Epithelial cell of esophagus (primary cell): ENCODE measurements around the gene PAX3.
A peak's percentile ranks its signal among the peaks of the same experiment; 100 is the strongest.

Experiments
- DNase-seq: peaks from one replicate; pipeline ENCODE4 v3.0.0; 2010; ENCODE audit warnings: low read depth
- H3K4me3 ChIP-seq: 2 replicates; pipeline ENCODE4 v1.5.1; 2011; ENCODE audit warnings: mild to moderate bottlenecking, low read length, control low read depth
- TF ChIP-seq, protein P1 (sequence below): IDR thresholded peaks from 2 replicates; pipeline ENCODE4 v1.5.1; 2011; ENCODE audit warnings: low read depth, mild to moderate bottlenecking, low read length, control low read depth, inconsistent platforms; ENCODE audit not compliant: insufficient read depth; ENCODE audit errors: missing control alignments

PAX3 gene

DNA sequence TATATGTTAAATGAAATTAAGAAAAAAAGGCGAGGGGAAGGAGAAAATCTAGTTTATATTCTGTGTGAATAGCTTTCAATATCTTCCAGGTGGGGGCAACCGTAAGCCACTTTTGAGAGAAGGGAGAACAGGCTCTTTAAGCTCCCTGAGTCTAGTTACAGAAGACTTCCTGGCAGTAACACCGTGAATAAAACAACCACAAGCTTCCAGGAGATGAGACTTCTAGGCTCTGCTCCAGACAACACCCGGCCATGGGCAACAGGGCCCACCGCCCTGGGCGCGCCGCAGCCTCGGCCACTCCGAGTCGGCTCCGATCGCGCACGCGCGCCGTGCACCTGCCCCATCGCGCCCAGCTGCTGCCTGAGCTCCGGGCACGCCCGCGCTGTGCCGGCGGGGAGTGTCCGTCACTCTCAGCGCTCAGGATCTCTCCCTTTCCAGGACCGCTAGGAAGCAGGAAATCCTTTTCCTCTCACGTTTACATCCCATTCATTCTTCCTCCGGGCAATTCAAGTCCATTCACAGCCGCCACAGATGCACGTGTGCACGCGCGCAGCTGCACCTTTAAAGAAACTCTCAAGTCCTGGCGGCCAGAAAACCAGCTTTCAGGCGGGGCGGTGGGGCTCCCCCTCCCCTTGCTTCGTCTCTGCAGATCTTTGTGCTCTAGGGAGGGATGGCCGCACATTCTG lies 19.4 kb upstream of the PAX3 start:
- TF ChIP-seq, protein P1, sequence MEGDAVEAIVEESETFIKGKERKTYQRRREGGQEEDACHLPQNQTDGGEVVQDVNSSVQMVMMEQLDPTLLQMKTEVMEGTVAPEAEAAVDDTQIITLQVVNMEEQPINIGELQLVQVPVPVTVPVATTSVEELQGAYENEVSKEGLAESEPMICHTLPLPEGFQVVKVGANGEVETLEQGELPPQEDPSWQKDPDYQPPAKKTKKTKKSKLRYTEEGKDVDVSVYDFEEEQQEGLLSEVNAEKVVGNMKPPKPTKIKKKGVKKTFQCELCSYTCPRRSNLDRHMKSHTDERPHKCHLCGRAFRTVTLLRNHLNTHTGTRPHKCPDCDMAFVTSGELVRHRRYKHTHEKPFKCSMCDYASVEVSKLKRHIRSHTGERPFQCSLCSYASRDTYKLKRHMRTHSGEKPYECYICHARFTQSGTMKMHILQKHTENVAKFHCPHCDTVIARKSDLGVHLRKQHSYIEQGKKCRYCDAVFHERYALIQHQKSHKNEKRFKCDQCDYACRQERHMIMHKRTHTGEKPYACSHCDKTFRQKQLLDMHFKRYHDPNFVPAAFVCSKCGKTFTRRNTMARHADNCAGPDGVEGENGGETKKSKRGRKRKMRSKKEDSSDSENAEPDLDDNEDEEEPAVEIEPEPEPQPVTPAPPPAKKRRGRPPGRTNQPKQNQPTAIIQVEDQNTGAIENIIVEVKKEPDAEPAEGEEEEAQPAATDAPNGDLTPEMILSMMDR, result peak; percentile 63
- peak overlapping the region; percentile 36 for H3K4me3 ChIP-seq
- DNase-seq, result peak; percentile 84

GRCh38 chr2:222315443-222316121 lies 16.8 kb upstream of the PAX3 start:
- no peak for DNase-seq
- no peak overlapping the region for H3K4me3 ChIP-seq
- TF ChIP-seq, protein P1, result no peak

DNA sequence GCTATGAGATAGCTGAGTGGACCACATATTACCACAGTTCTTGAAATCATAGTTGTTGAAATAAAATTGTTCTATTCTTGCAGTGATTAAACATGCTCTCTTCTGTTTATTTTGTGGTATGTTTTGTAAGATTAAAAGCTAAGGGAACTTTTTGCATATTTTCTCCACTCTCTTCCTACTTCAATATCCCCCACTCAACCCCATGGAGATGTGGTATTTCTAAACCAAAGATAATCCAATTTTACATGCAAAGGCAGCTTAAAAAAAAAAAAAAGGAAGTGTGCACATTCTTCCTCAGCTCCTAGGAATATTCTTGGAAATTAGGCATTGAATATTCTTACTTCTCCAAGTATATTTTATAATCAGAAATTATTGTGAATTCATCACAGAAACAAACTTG lies 15.0 kb upstream of the PAX3 start:
- TF ChIP-seq, protein P1, result no peak
- no peak overlapping the region for H3K4me3 ChIP-seq
- no peak for DNase-seq

DNA sequence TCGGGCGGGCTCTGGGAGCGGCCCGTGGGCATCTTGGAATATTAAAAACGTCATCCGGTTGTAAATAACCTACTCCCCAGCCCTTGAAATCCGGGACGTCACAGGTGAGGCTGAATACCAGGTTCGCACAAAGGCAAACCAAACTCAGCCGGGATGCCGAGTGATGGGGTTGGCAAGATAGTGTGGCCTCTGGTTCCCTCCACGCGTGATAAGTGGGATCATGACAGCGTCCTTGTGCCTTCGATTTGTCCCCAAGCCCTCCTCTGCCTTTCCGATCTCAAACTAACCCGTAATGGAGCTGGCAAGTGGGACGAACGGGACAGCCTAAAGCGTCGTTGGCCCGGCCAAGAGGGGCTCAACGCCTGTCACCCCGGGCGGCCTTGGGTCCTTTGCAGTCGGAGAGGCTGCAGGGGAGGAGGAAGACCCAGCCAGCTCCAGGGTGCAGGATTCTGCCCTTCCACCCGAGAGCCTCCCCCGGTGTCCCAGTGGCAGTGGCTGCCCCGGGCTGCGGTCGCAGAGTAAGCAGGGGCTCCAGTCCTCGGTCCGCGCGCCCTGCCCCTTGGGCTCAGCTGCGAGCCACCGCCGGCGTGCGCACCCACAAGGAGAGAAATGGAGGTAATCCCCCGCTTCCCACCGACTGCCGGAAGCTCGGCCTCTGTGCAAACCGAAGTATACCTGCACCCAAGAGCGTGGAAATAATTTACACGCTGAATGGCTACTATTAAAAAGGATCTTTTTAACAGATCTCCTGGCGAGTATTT lies 13.4 kb upstream of the PAX3 start:
- TF ChIP-seq, protein P1, result no peak
- DNase-seq, result no peak
- H3K4me3 ChIP-seq, result no peak overlapping the region

DNA sequence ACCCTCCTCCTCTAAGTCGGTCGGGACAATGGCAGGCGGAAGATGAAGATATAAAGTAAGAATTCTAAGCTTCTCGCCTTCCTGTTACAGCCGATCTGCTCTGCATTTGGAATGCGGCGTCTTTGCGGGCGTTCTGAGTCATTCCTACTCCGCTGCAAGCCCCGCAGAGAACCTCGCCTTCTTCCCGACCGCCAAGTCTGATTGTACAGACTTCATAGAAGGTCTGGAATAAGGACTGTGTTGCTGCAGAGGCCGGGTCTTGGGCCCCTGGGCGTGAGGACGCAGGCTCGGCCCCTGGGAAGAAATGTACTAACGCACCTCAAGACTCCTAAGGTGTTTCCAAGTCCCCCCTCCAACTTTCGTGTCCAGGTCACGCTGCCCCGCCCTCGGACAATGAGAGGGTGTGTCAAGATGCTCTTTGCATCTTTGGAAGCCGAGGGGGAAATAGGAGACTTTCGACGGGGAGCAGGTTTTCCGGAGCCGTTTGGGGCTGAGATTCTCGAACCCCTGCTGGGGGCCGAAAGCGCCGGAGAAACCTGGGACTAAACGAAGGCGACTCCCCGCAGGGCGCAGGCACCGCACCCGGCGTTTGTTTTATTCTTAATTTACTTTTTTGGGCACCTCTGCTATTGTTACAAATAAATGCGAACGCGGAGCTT lies 12.7 kb upstream of the PAX3 start:
- DNase-seq, result no peak
- TF ChIP-seq, protein P1, result no peak
- H3K4me3 ChIP-seq, result no peak overlapping the region

- TF ChIP-seq, protein P1, result no peak
- no peak overlapping the region for H3K4me3 ChIP-seq
- no peak for DNase-seq
Observed at GRCh38 chr2:222310747-222311318, 12.0 kb upstream of the PAX3 start.
